ENCODE results near the gene HOXB4.

DNA sequence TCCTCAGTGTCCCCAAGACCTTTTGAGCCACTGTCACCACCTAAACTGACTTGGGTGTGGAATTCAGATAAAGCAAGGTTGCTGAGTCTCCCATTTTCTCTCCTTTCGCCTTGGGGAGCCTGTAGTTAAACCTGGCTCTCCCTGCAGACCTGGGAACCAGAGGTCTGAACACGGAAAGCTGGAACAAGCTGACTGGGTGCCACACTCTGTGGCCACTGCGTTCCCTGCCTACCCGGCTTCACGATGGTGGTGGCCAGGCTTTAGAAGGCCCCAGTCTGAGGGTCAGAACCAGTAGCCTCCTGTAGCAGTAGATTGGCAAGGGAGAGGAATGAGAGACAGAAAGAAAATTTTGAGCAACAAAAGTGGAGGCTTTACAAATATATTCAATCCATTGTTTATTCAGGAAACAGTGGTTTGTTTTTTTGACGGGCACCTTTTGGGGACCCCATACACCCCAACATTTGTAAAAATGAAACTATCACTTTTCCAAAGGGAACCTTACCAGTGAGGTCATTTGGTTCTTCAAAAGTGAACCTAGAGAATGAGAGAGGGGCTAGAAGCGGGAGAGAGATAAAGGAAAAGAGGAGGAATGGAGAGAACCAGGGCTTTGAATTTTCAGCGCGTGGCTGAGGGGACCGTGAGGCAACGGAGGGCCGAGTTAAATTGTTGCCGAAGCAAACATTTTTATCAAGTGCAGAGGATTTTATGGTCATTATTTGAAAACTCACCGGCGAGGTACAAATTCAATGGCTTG is 38.7 kb upstream of the HOXB4 start:
- TF ChIP-seq CTCF (IDR thresholded peaks at IDR 0.05) = no peak
- TF ChIP-seq EP300 (IDR thresholded peaks at IDR 0.05) = no peak
